GM18517 (cell line): Measurements from ENCODE around the gene MKI67.

Experiments used
- ATAC-seq: cut with Tn5 transposase; IDR thresholded peaks from one replicate; pipeline ENCODE4 v1.9.1; 2021; ENCODE audit warnings: mild to moderate bottlenecking, moderate library complexity; ENCODE audit not compliant: unreplicated experiment

Gene MKI67

DNA sequence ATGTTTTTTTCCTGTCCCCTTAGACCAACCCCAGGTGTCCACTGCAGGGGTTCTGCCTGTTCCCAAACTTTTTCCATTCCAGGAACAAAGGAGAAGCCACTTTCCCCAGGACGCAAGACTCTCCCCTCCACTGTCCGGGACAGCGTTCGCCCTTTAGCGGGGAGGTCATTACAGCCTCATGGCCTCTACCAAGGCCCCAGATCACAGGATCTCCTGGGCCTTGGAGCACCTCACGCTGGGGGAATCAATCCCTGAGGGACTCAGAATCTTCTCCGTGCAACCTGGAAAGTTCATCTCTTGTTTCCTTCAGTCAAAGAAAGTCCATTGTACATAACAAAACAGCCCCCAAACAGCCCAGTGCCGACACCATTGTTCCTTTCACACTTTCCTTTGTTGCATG lies 41.2 kb downstream of the MKI67 start:
- no peak for ATAC-seq

DNA sequence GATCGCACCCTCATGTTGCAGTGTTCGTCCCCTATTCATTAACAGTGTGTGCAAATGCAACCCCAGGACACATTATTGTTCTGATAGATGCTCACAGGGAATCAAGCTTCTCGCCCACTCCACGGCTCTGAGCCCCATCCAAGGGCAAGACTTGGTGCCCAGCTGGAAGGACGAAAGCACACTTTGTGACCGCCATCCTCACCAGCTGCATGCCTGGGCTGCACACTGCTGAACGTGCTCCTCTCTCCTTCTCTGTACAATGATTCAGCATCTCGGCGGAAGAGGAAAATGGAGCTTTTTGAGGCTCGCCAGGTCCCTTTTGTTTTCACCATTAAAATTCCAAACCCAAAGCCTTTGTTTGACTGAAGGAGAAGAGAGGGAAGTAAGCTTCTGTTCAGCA lies 41.9 kb downstream of the MKI67 start:
- no peak for ATAC-seq

DNA sequence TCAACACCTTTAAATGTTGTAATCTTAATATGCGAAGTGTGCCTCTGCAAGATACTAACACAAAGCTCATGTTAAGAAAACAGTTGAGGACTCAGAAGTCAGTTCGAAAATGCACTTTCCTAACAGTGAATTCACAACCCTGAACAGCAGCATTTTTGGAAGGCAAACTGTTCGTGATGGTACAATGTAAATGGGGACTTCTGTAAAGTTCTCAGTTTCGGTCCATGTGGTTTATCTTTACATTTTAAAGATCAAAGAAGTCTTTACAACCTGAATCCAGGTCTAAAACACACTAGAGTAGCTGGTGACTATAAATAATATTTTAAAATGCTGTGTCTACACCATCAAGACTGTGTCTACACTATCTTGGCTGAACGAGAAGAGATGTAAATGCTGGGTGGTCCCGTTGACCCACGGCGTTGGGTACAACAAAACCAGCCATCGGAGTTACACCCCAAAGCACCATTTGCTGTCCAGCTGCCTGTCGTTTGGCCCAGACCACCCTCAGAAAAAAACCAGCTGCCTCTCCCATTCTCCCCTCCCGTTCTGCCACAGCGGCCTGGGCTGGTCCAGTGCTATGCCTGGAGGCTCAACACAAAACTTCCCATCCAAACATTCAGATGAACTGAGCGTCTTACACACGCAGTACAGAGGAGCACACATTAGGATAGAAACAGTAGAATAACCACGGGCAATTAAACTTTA lies 42.9 kb downstream of the MKI67 start:
- ATAC-seq, result no peak

DNA sequence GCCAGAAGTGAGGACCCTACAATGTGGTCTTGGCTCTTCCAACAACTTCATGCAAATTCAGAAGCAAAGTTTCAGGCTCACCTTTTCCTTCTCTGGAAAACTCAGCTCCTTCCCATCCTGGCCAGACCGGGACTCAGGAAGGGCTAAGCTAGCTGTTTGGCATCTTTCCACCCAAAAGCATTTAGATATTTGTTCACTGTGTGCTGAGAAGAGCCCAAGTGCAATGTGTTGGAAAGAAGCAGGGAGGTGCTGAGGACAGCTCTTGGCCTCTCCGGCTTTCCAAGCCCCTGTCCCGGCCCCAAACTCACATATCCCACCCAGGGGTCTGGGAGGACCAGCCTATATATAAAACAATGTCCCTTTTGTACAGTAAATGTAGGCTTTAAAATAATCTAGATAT lies 44.5 kb downstream of the MKI67 start:
- no peak for ATAC-seq

DNA sequence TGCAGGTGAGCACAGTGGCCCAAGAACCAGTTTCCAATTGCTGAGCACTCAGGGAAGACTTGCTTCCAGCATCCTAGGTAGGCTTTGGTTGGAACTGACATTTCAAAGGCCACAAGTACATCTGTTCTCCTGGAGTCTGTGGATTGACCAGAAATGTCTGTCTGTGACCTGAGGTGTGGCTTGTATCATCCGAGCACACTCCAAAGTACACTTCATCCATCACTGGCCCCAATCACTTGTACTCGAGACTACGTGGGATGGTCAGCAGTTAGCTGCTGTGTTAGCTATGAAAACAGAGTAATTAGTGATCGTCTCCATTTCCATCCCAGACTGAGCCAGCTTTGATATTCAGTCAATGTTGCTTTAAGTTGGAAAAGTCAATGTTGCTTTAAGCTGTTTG lies 45.0 kb downstream of the MKI67 start:
- no peak for ATAC-seq

DNA sequence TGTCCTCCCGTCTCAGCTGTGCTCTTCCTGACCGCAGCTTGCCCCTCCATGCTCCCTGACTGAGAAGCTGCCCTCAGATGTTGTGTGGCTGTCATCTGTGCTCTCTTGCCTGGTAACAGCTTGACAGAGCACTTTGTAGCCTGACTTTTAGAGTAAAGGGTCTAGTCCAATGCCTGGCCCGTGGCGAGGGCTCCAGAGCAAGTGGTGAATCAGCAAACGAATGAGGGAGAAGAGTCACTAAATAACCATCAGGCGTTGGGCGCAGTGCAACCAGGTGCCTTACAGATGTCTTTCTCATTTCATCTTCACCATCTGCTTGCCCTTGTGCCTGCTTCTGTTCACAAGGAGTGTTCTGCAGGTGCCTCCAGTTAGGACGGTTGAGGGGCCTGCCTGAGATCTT lies 45.6 kb downstream of the MKI67 start:
- no peak for ATAC-seq

DNA sequence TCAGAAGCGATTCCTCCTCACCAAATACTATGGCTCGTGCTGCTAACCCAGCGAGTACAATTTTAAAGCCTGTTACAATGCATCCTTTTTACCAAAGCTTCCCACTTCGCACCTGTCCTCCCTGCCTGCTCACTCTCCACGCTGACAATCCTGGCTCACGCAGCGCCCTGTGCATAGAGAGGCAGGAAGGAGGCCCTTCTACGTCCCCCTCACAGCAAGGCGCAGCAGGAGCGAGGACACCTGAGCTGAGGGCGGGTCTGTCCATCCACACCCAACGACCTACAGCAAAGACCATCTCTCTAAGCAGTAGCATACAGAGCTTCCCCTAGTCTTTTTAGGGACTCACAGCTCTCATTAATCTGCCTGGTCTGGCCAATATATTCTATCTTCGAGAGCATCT lies 46.0 kb downstream of the MKI67 start:
- no peak for ATAC-seq

DNA sequence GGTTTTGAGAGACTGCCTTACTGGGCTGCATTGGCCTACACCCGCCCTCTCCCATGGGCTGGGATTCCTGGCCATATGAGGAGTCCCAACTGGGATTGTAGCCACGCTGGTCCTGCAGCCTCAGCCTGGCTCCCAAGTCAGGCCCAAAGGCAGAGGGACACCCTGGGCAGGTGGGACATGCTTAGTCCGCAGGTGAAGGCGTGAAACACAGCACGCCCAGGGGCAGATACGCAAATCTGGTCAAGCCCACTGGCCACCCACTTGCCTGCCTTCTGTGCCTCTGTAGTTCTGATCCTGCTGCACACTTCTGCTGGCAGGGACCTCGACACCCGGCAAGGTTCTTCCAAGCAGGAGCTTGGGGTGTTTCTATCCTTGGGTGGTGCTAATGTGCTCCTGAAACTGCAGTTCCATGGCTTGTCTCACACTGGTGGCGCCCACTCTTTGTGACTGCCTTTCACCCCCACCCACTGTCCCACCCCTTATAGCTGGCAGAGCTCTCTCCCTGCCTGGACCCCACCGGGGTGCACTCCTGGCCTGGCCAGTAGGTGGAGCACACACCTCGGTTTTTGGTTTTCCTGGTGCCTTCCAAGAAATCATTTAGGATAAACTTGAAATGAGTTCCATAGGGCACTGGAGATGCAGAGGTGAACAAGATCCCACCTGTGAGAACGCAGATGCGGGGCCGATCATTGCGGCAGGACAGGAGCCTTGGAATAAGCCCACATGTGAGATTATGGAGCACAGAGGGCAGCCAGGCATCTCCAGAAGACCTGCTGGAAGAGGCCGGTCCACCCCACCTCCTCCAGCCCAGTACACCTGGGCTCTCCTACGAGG lies 47.9 kb downstream of the MKI67 start:
- no peak for ATAC-seq

DNA sequence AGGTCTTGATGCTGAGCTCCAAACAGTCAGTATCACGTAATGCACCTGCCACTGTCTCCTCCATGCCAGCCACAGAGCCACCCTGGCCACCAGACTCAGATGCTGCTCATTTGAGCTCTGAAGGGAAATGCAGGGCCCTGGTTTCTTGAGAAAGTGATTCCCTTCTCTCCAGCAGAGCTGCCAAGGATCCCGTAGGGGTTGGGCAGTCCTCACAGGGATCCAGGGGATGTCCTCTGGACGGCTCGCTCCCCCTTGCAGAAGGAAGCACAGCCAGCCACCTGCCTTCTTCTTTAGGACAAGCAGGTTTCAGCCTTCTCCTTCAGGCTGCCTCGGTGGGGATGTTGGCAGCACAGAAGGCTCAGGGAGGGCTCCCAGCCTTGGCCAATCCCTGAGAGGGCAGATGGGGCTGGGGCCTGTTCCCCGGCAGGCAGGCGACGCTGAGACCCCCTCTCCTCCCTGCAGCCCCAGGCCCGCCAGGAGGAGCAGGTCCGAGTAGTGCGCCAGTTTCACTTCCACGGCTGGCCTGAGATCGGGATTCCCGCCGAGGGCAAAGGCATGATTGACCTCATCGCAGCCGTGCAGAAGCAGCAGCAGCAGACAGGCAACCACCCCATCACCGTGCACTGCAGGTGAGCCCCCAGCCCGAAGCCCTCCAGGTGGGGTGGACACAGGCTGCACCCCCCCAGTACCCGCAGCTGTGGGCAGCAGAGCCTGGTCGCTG lies 48.9 kb downstream of the MKI67 start:
- no peak for ATAC-seq

DNA sequence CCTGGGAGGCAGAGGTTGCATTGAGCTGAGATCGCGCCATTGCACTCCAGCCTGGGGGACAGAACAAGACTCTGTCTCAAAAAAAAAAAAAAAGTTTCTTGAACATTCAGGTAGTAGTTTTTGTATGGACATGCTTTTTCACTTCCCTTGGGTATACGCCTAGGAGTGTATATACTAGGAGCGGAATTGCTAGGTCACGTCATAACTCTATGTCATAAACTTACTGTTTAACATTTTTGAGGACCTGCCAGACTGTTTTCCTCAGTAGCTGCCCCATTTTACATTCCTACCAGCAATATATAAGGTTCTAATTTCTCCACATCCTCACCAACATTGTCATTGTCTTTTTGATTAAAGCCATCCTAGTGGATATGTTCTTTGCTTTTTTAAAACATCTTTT lies 51.6 kb downstream of the MKI67 start:
- no peak for ATAC-seq

DNA sequence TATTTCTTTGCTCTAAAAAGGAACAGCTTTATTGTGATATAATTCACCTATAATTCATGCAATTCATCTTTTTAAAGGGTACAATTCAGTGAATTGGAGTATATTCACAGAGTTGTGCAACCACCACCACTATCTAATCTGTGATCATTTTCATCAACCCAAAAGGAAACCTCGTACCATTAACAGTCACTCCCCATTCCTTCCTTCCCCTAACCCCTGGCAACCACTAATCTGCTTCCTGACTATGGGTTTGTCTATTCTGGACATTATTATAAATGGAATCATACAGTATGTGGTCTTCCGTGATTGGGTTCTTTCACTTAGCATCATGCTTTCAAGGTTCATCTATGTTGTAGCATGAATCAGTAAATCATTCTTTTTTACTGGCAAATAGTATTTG lies 52.3 kb downstream of the MKI67 start:
- ATAC-seq, result no peak

DNA sequence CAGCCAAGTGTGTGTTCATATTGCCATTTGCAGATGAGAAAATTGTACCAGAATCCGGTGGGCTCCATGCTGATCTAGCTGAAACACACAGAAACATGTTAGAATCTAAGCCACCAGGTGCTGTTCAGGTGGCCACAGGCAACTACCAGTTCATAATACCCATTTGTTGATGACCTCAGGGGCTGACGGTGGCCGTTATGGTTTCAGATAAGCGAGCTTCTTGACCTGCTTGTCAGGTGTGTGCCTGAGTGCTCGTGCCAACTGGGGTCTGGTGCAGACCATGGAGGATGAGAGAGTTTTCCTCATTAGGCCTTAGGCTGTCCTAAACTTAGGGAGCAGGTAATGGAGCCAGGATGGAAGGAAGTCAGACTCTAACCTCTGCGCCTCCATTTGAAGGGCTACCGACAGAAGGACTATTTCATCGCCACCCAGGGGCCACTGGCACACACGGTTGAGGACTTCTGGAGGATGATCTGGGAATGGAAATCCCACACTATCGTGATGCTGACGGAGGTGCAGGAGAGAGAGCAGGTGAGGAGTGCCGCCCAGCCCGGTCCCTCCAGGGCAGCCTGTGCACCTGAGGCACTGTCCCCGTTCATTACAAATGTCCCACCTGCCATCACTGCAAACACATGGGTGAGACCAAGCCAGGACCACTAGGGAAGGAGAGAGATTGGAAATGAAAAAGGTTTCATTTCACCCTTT lies 53.1 kb downstream of the MKI67 start:
- no peak for ATAC-seq

DNA sequence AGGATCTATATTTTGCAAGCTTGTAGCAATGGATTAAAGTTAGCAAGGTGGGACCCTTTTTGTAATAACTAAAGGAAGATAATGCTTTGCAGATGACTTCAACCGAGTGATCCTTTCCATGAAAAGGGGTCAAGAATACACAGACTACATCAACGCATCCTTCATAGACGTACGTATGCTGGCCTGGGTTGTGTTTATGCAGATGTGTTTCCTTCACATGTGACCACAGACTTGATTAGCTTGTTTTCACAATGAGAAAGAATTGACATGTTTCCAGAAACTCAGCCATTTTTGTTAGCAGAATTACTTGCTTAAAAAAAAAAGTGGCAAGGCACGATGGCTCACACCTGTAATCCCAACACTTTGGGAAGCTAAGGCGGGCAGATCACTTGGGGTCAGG lies 54.2 kb downstream of the MKI67 start:
- no peak for ATAC-seq

DNA sequence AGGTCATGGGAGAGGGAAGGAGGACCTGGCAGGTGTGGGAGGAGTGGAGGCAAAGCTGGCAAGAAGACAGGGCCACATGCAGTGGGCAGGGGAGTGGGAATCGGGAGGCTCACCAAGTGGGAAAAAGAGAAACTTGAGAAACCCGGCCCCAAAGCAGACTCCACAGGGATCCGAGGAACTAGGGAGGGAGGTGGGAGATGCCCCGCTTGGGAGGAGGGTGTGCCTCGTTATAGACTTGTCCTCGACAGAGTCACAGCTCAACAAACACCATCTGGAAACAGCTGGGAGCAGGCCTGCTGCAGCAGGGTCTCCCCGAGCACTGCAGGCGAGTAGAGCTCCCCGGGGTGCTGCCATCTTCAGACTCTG lies 54.8 kb downstream of the MKI67 start:
- ATAC-seq, result no peak

DNA sequence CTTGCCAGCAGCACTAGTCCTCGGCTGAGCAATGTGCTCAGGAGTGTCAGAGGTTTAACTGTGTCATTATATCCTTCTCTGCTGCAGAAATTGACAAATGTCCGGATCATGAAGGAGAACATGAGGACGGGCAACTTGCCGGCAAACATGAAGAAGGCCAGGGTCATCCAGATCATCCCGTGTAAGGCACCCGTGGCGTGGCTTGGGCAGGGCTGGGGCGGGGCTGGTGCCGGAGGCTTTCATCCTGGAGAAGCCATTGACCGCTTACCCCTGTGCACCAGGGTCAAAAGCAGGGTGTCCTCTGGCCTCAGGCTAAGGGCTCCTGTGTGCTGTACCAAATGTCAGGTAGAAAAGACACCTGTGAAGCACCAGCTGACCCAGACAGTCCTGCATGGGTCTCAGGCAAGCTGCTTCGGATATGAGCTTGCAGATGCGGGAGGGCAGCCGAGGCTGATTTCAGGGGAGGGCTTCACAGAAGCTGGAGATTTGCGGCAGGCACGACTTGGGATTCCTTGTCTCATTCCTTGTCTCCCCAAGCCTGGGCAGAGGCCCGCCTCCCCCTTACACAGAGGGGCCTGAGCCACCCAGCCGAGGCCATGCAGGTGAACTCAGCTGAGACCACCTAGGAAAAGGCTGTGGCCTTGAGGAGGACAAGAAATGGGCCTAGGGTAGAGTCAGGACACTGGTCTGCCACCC lies 55.4 kb downstream of the MKI67 start:
- no peak for ATAC-seq

DNA sequence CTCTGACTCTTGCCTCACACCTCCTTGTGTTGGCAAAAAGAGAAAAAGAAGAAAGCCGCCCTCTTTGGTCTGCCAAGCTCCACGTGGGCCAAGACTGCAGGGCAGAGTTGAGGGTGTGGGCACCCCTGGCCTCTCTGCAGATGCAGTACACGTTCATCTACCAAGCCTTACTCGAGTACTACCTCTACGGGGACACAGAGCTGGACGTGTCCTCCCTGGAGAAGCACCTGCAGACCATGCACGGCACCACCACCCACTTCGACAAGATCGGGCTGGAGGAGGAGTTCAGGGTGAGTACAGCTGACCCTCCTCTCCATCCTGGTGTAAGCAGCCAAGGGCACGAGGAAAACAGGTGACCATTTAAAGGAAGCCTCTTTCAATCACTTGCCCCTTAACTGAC lies 56.1 kb downstream of the MKI67 start:
- ATAC-seq, result no peak

DNA sequence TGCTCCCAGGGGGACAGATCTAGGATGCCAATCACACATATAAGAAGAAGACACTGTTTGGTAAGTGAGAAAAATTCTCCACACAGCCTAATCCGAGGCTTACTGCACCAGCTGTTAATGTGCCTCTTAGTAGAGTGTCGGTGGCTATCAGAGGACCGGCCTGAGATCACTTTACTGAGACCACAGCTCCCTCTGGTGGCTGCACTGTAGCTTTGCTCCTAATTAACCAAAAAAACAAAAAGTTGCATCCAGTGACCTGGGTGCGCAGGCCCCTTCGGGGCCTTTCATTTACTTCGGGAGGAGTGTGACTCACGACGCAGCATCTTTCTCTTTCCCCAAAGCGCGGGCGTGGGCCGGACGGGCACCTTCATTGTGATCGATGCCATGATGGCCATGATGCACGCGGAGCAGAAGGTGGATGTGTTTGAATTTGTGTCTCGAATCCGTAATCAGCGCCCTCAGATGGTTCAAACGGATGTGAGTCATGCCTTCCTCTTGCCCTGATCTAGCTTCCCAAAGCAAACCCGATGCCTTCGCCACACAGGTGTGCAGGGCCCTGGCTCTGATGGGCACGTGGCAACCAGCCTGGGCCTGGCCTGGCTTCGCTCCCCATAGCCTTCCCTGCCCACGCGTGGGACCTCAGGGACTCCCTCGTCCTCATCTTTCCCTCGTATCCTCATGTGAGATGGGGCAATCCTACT lies 56.7 kb downstream of the MKI67 start:
- peak; percentile 49 for ATAC-seq

DNA sequence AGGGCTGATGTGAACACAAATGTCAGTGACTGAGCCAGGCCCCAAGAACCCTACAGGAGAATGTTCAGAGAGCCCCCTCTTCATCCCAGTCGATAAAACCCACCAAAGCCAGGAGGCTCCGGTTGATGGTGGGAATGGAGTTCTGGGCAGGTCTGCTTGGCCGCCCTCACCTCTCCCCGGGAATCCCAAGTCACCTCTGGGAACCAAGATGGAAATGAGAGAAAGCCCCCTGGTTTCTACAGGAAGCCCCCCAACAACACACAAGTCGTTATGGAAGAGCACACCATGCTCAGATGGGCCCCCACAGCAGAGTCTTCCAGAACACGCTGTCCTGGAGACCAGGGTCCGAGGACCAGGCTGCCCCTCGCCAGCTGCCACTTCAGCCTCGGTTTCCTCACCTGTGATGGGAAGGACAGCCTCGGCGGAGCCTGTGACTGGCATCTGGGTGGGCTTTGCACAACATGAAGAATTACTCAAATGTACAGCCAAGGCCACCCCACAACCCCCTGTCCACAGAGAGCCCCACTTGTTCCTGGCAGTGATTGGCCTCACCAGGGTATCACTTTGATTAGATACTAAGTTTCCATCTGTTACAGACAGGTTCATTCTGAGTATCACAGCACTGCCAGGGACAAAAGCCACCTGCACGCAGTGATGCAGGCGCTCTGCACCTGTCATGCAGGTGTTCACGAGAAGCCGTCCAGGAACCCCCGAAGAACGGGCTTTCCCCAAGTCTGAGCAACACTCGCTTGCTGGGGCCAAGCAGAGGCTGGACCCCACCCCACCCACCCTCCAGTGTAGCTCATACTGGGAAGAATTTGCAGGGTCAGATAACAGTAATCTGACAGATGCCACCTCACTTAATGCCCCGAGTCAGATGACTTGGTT lies 57.6 kb downstream of the MKI67 start:
- no peak for ATAC-seq
